Activated T-helper 17 cell treated with anti-CD3 and anti-CD28 coated beads, Interleukin-2, amount 50 U/mL, for 72 hours (primary cell): ENCODE results near the gene LRMDA. TPM values are rescaled to one million over a fixed set of nuclear protein-coding genes. Genes with fewer than 3 reads are reported as not detected.

Experiments used
- ATAC-seq: fragments of 150-1000 bp; cut with Tn5 transposase; replicated peaks from 2 replicates; pipeline ENCODE4 v1.10.0; 2021; ENCODE audit warnings: mild to moderate bottlenecking, moderate library complexity
- H3K27ac Mint-ChIP-seq: one replicate; pipeline ENCODE4 v1.8.0; 2022; ENCODE audit warnings: mixed read lengths
- H3K27me3 Mint-ChIP-seq: one replicate; pipeline ENCODE4 v1.8.0; 2022; ENCODE audit warnings: mixed read lengths
- H3K36me3 Mint-ChIP-seq: one replicate; pipeline ENCODE4 v1.8.0; 2022; ENCODE audit warnings: low read depth, mild to moderate bottlenecking, mixed read lengths
- H3K4me1 Mint-ChIP-seq: one replicate; pipeline ENCODE4 v1.8.0; 2022; ENCODE audit warnings: mixed read lengths
- H3K4me3 Mint-ChIP-seq: one replicate; pipeline ENCODE4 v1.8.0; 2022; ENCODE audit warnings: mild to moderate bottlenecking, mixed read lengths
- H3K9me3 Mint-ChIP-seq: one replicate; pipeline ENCODE4 v1.8.0; 2022; ENCODE audit warnings: mixed read lengths
- total RNA-seq, 2 donors: library from RNA; stranded (reverse); gene quantifications; one replicate each; pipeline ENCODE4 v1.2.3, GENCODE V29; 2022

The LRMDA gene
- total RNA-seq, 2 donors from 2014 or later, result not detected

GRCh38 chr10:75398692-75399460 is 32.5 kb upstream of the LRMDA start:
- peaks cover 17% of the 10 kb centered on the region for H3K36me3 Mint-ChIP-seq
- H3K27ac Mint-ChIP-seq, result no peak overlapping the region
- H3K27me3 Mint-ChIP-seq, result peaks cover 34% of the 10 kb centered on the region

GRCh38 chr10:75399461-75400162 is 31.8 kb upstream of the LRMDA start:
- ATAC-seq, result no peak
- Mint-ChIP-seq H3K36me3 (peaks cover 21% of the 10 kb centered on the region), H3K4me3 (peak overlapping the region; percentile 73), H3K27ac (no peak overlapping the region), H3K4me1 (peaks cover 16% of the 10 kb centered on the region), H3K9me3 (no peaks in the 10 kb centered on the region), H3K27me3 (peaks cover 30% of the 10 kb centered on the region)

More at GRCh38 chr10:75398692-75399460, 32.5 kb upstream of the LRMDA start:
- H3K9me3 Mint-ChIP-seq, result no peaks in the 10 kb centered on the region
- ATAC-seq, result no peak
- H3K4me1 Mint-ChIP-seq, result peaks cover 12% of the 10 kb centered on the region
- H3K4me3 Mint-ChIP-seq, result no peak overlapping the region

- Mint-ChIP-seq H3K27ac (no peak overlapping the region), H3K4me1 (peaks cover 10% of the 10 kb centered on the region), H3K9me3 (no peaks in the 10 kb centered on the region), H3K27me3 (peaks cover 25% of the 10 kb centered on the region), H3K4me3 (peak overlapping the region; percentile 73), H3K36me3 (peaks cover 16% of the 10 kb centered on the region)
- ATAC-seq, result no peak
These were observed 31.2 kb upstream of the LRMDA start for GRCh38 chr10:75400163-75400770.

- H3K9me3 Mint-ChIP-seq, result peaks cover 3% of the 10 kb centered on the region
- peaks cover 30% of the 10 kb centered on the region for H3K27me3 Mint-ChIP-seq
- peak overlapping the region; percentile 73 for H3K4me3 Mint-ChIP-seq
- peak; percentile 41 for ATAC-seq
- peaks cover 10% of the 10 kb centered on the region for H3K4me1 Mint-ChIP-seq
- peaks cover 21% of the 10 kb centered on the region for H3K36me3 Mint-ChIP-seq
- no peak overlapping the region for H3K27ac Mint-ChIP-seq
These were observed 30.5 kb upstream of the LRMDA start for GRCh38 chr10:75400771-75401568.

GRCh38 chr10:75401569-75402485 is 29.6 kb upstream of the LRMDA start, which contains the start of gene ZNF503:
Gene ZNF503 (minus strand): TSS chr10:75401764. CDS start chr10:75401419, 345 bp downstream.
- Mint-ChIP-seq H3K4me1 (peaks cover 10% of the 10 kb centered on the region), H3K36me3 (peaks cover 21% of the 10 kb centered on the region), H3K27me3 (peaks cover 37% of the 10 kb centered on the region), H3K4me3 (peak within 1 kb of the TSS; percentile 73), H3K9me3 (peaks cover 3% of the 10 kb centered on the region), H3K27ac (no peak within 1 kb of the TSS)
- ATAC-seq, result peak; percentile 59

GRCh38 chr10:75402486-75403143 is 28.8 kb upstream of the LRMDA start:
- Mint-ChIP-seq H3K27me3 (peaks cover 42% of the 10 kb centered on the region), H3K4me1 (peaks cover 14% of the 10 kb centered on the region), H3K27ac (no peak overlapping the region), H3K4me3 (peak overlapping the region; percentile 70), H3K9me3 (peaks cover 3% of the 10 kb centered on the region), H3K36me3 (peaks cover 21% of the 10 kb centered on the region)
- no peak for ATAC-seq

GRCh38 chr10:75403144-75403938 is 28.1 kb upstream of the LRMDA start:
- H3K36me3 Mint-ChIP-seq, result peaks cover 21% of the 10 kb centered on the region
- peaks cover 3% of the 10 kb centered on the region for H3K9me3 Mint-ChIP-seq
- H3K4me3 Mint-ChIP-seq, result peak overlapping the region; percentile 70

GRCh38 chr10:75403939-75404814 is 27.2 kb upstream of the LRMDA start:
- Mint-ChIP-seq H3K4me1 (peaks cover 14% of the 10 kb centered on the region), H3K9me3 (peaks cover 3% of the 10 kb centered on the region), H3K4me3 (peak overlapping the region; percentile 70), H3K36me3 (peaks cover 21% of the 10 kb centered on the region), H3K27ac (no peak overlapping the region), H3K27me3 (peaks cover 40% of the 10 kb centered on the region)
- ATAC-seq, result no peak

More at GRCh38 chr10:75403144-75403938, 28.1 kb upstream of the LRMDA start:
- no peak overlapping the region for H3K27ac Mint-ChIP-seq
- H3K4me1 Mint-ChIP-seq, result peaks cover 14% of the 10 kb centered on the region
- H3K27me3 Mint-ChIP-seq, result peaks cover 42% of the 10 kb centered on the region
- ATAC-seq, result no peak

- no peak for ATAC-seq
- Mint-ChIP-seq H3K9me3 (peaks cover 3% of the 10 kb centered on the region), H3K4me3 (no peak overlapping the region), H3K4me1 (peaks cover 14% of the 10 kb centered on the region), H3K27ac (no peak overlapping the region), H3K36me3 (peaks cover 21% of the 10 kb centered on the region), H3K27me3 (peaks cover 43% of the 10 kb centered on the region)
These were observed 26.4 kb upstream of the LRMDA start for GRCh38 chr10:75404815-75405597.

GRCh38 chr10:75405598-75406461 is 25.6 kb upstream of the LRMDA start:
- peaks cover 48% of the 10 kb centered on the region for H3K27me3 Mint-ChIP-seq
- peaks cover 14% of the 10 kb centered on the region for H3K4me1 Mint-ChIP-seq
- no peak overlapping the region for H3K27ac Mint-ChIP-seq
- ATAC-seq, result no peak
- H3K36me3 Mint-ChIP-seq, result peaks cover 21% of the 10 kb centered on the region
- peaks cover 6% of the 10 kb centered on the region for H3K9me3 Mint-ChIP-seq
- no peak overlapping the region for H3K4me3 Mint-ChIP-seq
